ENCODE measurements around the gene KIF3B.

DNA sequence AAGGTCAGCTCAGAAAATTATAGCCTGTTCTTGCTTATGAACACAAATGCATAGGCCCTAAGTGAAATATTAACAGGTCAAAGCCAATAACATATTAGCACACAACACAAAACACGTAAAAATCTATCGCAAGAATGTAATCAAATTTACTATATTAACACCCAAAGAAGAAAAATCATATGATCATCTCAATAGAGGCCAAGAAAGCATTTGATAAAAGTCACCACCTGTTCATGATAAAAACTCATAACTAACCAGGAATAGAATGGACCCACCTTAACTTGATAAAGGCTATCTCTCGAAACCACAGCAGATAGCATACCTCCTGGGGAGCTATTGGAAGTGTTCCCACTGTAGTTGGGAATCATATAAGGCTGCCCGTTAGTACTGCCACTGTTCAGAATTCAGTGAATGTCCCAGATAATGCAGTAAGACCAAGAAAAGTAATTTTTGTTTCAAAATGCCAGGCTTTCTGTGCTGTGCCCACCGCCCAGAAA is 48.2 kb upstream of the KIF3B start:
- TF ChIP-seq, protein P1, sequence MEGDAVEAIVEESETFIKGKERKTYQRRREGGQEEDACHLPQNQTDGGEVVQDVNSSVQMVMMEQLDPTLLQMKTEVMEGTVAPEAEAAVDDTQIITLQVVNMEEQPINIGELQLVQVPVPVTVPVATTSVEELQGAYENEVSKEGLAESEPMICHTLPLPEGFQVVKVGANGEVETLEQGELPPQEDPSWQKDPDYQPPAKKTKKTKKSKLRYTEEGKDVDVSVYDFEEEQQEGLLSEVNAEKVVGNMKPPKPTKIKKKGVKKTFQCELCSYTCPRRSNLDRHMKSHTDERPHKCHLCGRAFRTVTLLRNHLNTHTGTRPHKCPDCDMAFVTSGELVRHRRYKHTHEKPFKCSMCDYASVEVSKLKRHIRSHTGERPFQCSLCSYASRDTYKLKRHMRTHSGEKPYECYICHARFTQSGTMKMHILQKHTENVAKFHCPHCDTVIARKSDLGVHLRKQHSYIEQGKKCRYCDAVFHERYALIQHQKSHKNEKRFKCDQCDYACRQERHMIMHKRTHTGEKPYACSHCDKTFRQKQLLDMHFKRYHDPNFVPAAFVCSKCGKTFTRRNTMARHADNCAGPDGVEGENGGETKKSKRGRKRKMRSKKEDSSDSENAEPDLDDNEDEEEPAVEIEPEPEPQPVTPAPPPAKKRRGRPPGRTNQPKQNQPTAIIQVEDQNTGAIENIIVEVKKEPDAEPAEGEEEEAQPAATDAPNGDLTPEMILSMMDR (IDR thresholded peaks at IDR 0.05): no peak
- TF ChIP-seq POLR2A (IDR thresholded peaks at IDR 0.05): no peak
